Thoracic aorta (tissue), 2 donors: ENCODE results near the gene TIMP3. TPM values are rescaled to one million over a fixed set of nuclear protein-coding genes. Genes with fewer than 3 reads are reported as not detected.

Experiments used
- ATAC-seq: fragments of 150-250 bp; one replicate; pipeline ENCODE4 v1.8.0; 2017; ENCODE audit warnings: low read depth; ENCODE audit not compliant: insufficient number of reproducible peaks, low FRiP score
- DNase-seq: peaks from one replicate; pipeline ENCODE4 v3.0.0-alpha.2; 2020; ENCODE audit warnings: low spot score
- H3K27ac ChIP-seq, 2 donors: fragments of 200-600 bp; sonication (generic); 1 replicate in 1 of 2; 2 replicates in 1 of 2; pipeline ENCODE4 v1.5.1; 2016; ENCODE audit warnings: mild to moderate bottlenecking in 2 of 2, moderate library complexity in 2 of 2
- H3K27me3 ChIP-seq: fragments of 200-600 bp; sonication (generic); replicated peaks from 2 replicates; pipeline ENCODE4 v1.6.0; 2016; ENCODE audit warnings: mild to moderate bottlenecking; ENCODE audit not compliant: insufficient read depth
- H3K36me3 ChIP-seq: fragments of 200-600 bp; sonication (generic); one replicate; pipeline ENCODE4 v1.5.1; 2016
- H3K4me1 ChIP-seq, 2 donors: fragments of 200-600 bp; sonication (generic); 1 replicate in 1 of 2; 2 replicates in 1 of 2; pipeline versions ENCODE4 v1.5.1 to v1.6.0; 2016; ENCODE audit warnings: low read depth in 2 of 2, mild to moderate bottlenecking in 1 of 2; ENCODE audit not compliant: control insufficient read depth in 1 of 2
- H3K4me3 ChIP-seq: fragments of 200-600 bp; sonication (generic); 2 replicates; pipeline ENCODE4 v1.5.1; 2016; ENCODE audit warnings: mild to moderate bottlenecking
- H3K9me3 ChIP-seq: fragments of 200-600 bp; sonication (generic); 2 replicates; pipeline ENCODE4 v1.5.1; 2016
- total RNA-seq, 2 donors: library from RNA; depleted of rRNA; stranded (reverse); fragments of >200 nt; gene quantifications; one replicate each; pipeline versions ENCODE4 v1.1.0 to v1.2.3, GENCODE V29; 2016
- TF ChIP-seq, protein P1 (sequence below): fragments of 200-600 bp; sonication (generic); IDR thresholded peaks from one replicate; pipeline ENCODE4 v1.5.1; 2019; ENCODE audit warnings: antibody characterized with exemption

TIMP3 gene
- total RNA-seq, 2 donors from 2014 or later: 471 to 756 TPM

GRCh38 chr22:32828150-32828549 lies 26.6 kb downstream of the TIMP3 start:
- Histone ChIP-seq H3K27me3 (no peaks in the 10 kb centered on the region), H3K36me3 (no peaks in the 10 kb centered on the region), H3K27ac (no peak overlapping the region), H3K4me3 (no peak overlapping the region), H3K4me1 (peaks cover 6 to 52% of the 10 kb centered on the region in 2 donors), H3K9me3 (no peaks in the 10 kb centered on the region)
- DNase-seq (no peak), ATAC-seq (no peak)
- TF ChIP-seq, protein P1, sequence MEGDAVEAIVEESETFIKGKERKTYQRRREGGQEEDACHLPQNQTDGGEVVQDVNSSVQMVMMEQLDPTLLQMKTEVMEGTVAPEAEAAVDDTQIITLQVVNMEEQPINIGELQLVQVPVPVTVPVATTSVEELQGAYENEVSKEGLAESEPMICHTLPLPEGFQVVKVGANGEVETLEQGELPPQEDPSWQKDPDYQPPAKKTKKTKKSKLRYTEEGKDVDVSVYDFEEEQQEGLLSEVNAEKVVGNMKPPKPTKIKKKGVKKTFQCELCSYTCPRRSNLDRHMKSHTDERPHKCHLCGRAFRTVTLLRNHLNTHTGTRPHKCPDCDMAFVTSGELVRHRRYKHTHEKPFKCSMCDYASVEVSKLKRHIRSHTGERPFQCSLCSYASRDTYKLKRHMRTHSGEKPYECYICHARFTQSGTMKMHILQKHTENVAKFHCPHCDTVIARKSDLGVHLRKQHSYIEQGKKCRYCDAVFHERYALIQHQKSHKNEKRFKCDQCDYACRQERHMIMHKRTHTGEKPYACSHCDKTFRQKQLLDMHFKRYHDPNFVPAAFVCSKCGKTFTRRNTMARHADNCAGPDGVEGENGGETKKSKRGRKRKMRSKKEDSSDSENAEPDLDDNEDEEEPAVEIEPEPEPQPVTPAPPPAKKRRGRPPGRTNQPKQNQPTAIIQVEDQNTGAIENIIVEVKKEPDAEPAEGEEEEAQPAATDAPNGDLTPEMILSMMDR: no peak

DNA sequence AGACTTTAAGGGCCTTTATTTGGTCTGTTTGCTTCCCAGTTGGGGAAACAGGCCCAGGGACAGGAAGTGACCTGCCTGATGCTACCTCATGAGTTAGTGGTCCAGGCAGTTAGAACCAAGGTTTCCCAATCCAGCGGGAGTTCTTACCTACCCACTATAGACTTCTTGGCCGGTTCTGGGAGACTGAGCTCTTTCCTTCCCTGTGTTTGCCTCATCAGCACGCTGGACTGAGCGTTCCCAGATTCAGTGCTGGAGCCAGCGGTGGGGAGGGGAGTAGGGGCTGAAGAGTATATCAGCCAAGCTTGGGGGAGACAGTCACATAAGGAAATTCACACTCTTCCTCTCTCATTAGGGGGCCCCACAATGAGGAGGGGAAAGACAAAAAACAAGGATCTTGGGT lies 27.1 kb downstream of the TIMP3 start:
- no peaks in the 10 kb centered on the region for H3K27me3 ChIP-seq
- TF ChIP-seq, protein P1: no peak
- no peaks in the 10 kb centered on the region for H3K9me3 ChIP-seq
- no peaks in the 10 kb centered on the region for H3K36me3 ChIP-seq
- DNase-seq (no peak), ATAC-seq (no peak)
- H3K4me3 ChIP-seq: no peak overlapping the region
- no peak overlapping the region for H3K27ac ChIP-seq
- peaks cover 6 to 52% of the 10 kb centered on the region in 2 donors for H3K4me1 ChIP-seq

DNA sequence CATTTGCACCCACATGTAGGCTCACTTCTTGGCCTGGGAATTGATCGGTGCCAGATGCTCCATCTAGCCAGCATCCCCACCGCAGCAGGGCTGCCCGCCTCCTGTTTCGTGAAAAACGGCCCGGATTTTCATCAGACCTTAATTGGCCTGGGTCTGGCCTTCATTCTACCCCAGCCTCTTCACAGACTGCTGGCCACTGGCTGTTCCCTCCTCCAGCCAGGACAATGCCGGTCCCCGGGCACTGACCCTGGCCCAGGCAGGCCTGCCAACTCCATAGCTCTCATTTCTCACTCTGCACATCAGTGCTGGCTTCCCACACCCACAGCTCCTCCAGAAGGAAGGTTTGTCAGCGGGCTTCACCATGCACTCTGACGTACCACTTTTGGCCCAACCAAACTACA lies 27.9 kb downstream of the TIMP3 start:
- H3K27me3 ChIP-seq: no peaks in the 10 kb centered on the region
- H3K36me3 ChIP-seq: no peaks in the 10 kb centered on the region
- no peak for DNase-seq
- no peaks in the 10 kb centered on the region for H3K9me3 ChIP-seq
- H3K27ac ChIP-seq: no peak overlapping the region
- H3K4me3 ChIP-seq: no peak overlapping the region
- TF ChIP-seq, protein P1: no peak
- ATAC-seq: no peak
- peaks cover 6 to 52% of the 10 kb centered on the region in 2 donors for H3K4me1 ChIP-seq

GRCh38 chr22:32830473-32830872 lies 29.0 kb downstream of the TIMP3 start:
- no peaks in the 10 kb centered on the region for H3K27me3 ChIP-seq
- H3K36me3 ChIP-seq: no peaks in the 10 kb centered on the region
- H3K9me3 ChIP-seq: no peaks in the 10 kb centered on the region
- DNase-seq (no peak), ATAC-seq (no peak)
- H3K27ac ChIP-seq: no peak overlapping the region
- TF ChIP-seq, protein P1: no peak
- H3K4me1 ChIP-seq: peaks cover 6 to 53% of the 10 kb centered on the region in 2 donors
- H3K4me3 ChIP-seq: no peak overlapping the region

GRCh38 chr22:32830957-32831356 lies 29.5 kb downstream of the TIMP3 start:
- ATAC-seq: no peak

More at GRCh38 chr22:32830957-32831356, 29.5 kb downstream of the TIMP3 start:
- Histone ChIP-seq H3K27me3 (no peaks in the 10 kb centered on the region), H3K9me3 (no peaks in the 10 kb centered on the region), H3K4me1 (peaks cover 6 to 58% of the 10 kb centered on the region in 2 donors), H3K27ac (no peak overlapping the region), H3K36me3 (no peaks in the 10 kb centered on the region), H3K4me3 (no peak overlapping the region)
- TF ChIP-seq, protein P1: no peak
- DNase-seq: no peak
